SK-N-SH treated with all-trans-retinoic acid at 6 μM for 48 hours (cell line): Measurements from ENCODE around the gene CEP128.

Source experiments
- ATAC-seq: fragments of 200-7000 bp; cut with Tn5 transposase; 3 replicates; pipeline ENCODE4 v1.9.1; 2020; ENCODE audit warnings: mild to moderate bottlenecking, moderate library complexity
- ARNTL ChIP-seq: fragments of 450-650 bp; formaldehyde crosslinking; IDR thresholded peaks from 2 replicates; pipeline ENCODE4 v1.5.0; 2020; ENCODE audit warnings: low read depth, mild to moderate bottlenecking, moderate library complexity, borderline replicate concordance
- BACH2 ChIP-seq: fragments of 250-450 bp; sonication (Bioruptor Pico); IDR thresholded peaks from 2 replicates; pipeline ENCODE4 v1.9.0; 2021; ENCODE audit warnings: mild to moderate bottlenecking, borderline replicate concordance
- CREB5 ChIP-seq: fragments of 250-450 bp; sonication (Bioruptor Pico); IDR thresholded peaks from 2 replicates; pipeline ENCODE4 v1.5.1; 2020; ENCODE audit warnings: low read depth, mild to moderate bottlenecking, moderate library complexity
- CSDC2 ChIP-seq: fragments of 250-450 bp; sonication (Bioruptor Pico); IDR thresholded peaks from 2 replicates; pipeline ENCODE4 v1.5.0; 2020; ENCODE audit warnings: mild to moderate bottlenecking, moderate library complexity
- CSRNP3 ChIP-seq: fragments of 250-450 bp; sonication (Bioruptor Pico); IDR thresholded peaks from 2 replicates; pipeline ENCODE4 v1.5.1; 2021; ENCODE audit warnings: mild to moderate bottlenecking, moderate library complexity
- ESRRG ChIP-seq: fragments of 250-450 bp; sonication (Bioruptor Pico); IDR thresholded peaks from 2 replicates; pipeline ENCODE4 v1.6.1; 2021; ENCODE audit warnings: mild to moderate bottlenecking
- GLIS3 ChIP-seq: fragments of 250-450 bp; sonication (Bioruptor Pico); IDR thresholded peaks from 2 replicates; pipeline ENCODE4 v1.5.0; 2020; ENCODE audit warnings: mild to moderate bottlenecking, moderate library complexity
- ISL1 ChIP-seq: fragments of 250-450 bp; sonication (Bioruptor Pico); IDR thresholded peaks from 2 replicates; pipeline ENCODE4 v2.1.2; 2022; ENCODE audit warnings: mild to moderate bottlenecking, moderate library complexity
- OSR1 ChIP-seq: fragments of 250-450 bp; sonication (Bioruptor Pico); IDR thresholded peaks from 2 replicates; pipeline ENCODE4 v1.8.0; 2022; ENCODE audit warnings: moderate library complexity, mild to moderate bottlenecking, inconsistent platforms
- PATZ1 ChIP-seq: fragments of 250-450 bp; sonication (Bioruptor Pico); IDR thresholded peaks from 2 replicates; pipeline ENCODE4 v1.8.0; 2020; ENCODE audit warnings: mild to moderate bottlenecking, moderate library complexity, borderline replicate concordance
- POU6F1 ChIP-seq: fragments of 250-450 bp; sonication (Bioruptor Pico); IDR thresholded peaks from 2 replicates; pipeline ENCODE4 v1.8.0; 2021; ENCODE audit warnings: low read depth, mild to moderate bottlenecking, moderate library complexity, borderline replicate concordance
- PPARA ChIP-seq: fragments of 250-450 bp; sonication (Bioruptor Pico); IDR thresholded peaks from 2 replicates; pipeline ENCODE4 v1.5.0; 2020; ENCODE audit warnings: mild to moderate bottlenecking, borderline replicate concordance
- RARB ChIP-seq: fragments of 250-450 bp; sonication (Bioruptor Pico); IDR thresholded peaks from 2 replicates; pipeline ENCODE4 v1.8.0; 2021; ENCODE audit warnings: mild to moderate bottlenecking, moderate library complexity
- TCF4 ChIP-seq: fragments of 250-450 bp; sonication (Bioruptor Pico); IDR thresholded peaks from 2 replicates; pipeline ENCODE4 v1.8.0; 2021; ENCODE audit warnings: mild to moderate bottlenecking, moderate library complexity, borderline replicate concordance
- TOX ChIP-seq: fragments of 250-450 bp; sonication (Bioruptor Pico); IDR thresholded peaks from 2 replicates; pipeline ENCODE4 v1.8.0; 2021; ENCODE audit warnings: mild to moderate bottlenecking, moderate library complexity, borderline replicate concordance
- ZC3H10 ChIP-seq: fragments of 250-450 bp; sonication (Bioruptor Pico); IDR thresholded peaks from 2 replicates; pipeline ENCODE4 v1.5.1; 2021; ENCODE audit warnings: mild to moderate bottlenecking, moderate library complexity
- ZFP3 ChIP-seq: fragments of 250-450 bp; sonication (Bioruptor Pico); IDR thresholded peaks from 2 replicates; pipeline ENCODE4 v1.5.0; 2020; ENCODE audit warnings: mild to moderate bottlenecking, moderate library complexity
- ZNF565 ChIP-seq: fragments of 450-650 bp; formaldehyde crosslinking; conservative IDR thresholded peaks from 2 replicates; pipeline ENCODE4 v1.5.0; 2020; ENCODE audit warnings: low read depth, mild to moderate bottlenecking, moderate library complexity
- ZNF8 ChIP-seq: fragments of 450-650 bp; formaldehyde crosslinking; IDR thresholded peaks from 2 replicates; pipeline ENCODE4 v1.5.0; 2020; ENCODE audit warnings: mild to moderate bottlenecking, moderate library complexity

The CEP128 gene

GRCh38 chr14:80602946-80603345 is 338.6 kb downstream of the CEP128 start:
- ATAC-seq = no peak

GRCh38 chr14:80587096-80587724 is 354.3 kb downstream of the CEP128 start:
- peak; percentile 89 for ATAC-seq
- TF ChIP-seq PATZ1 (CRISPR knock-in tag) (no peak), ZNF565 (no peak), ZNF8 (CRISPR knock-in tag) (peak; percentile 70; the same call in 1 of the 2 replicates)
- TF ChIP-seq, all 23 proteins: peak for 1

More at GRCh38 chr14:80602946-80603345, 338.6 kb downstream of the CEP128 start:
- TF ChIP-seq BACH2 (CRISPR knock-in tag) (no peak), OSR1 (CRISPR knock-in tag) (no peak)

GRCh38 chr14:80586131-80586530 is 355.4 kb downstream of the CEP128 start:
- TF ChIP-seq TOX (CRISPR knock-in tag) (no peak), BACH2 (CRISPR knock-in tag) (no peak), CREB5 (CRISPR knock-in tag) (no peak), PPARA (CRISPR knock-in tag) (no peak)

GRCh38 chr14:80585506-80585835 is 356.1 kb downstream of the CEP128 start:
- ATAC-seq = no peak; the same call in 2 of the 3 replicates
- no peak for TF ChIP-seq OSR1 (CRISPR knock-in tag)
- TF ChIP-seq ZC3H10 (CRISPR knock-in tag) = no peak
- peak; percentile 44; the same call in 1 of the 2 replicates for TF ChIP-seq ISL1 (CRISPR knock-in tag)
- no peak for TF ChIP-seq CSRNP3
- TF ChIP-seq, all 23 proteins: peak for 1

More at GRCh38 chr14:80586131-80586530, 355.4 kb downstream of the CEP128 start:
- no peak for ATAC-seq

GRCh38 chr14:80584744-80585505 is 356.6 kb downstream of the CEP128 start:
- TF ChIP-seq TCF4 (CRISPR knock-in tag) = peak; percentile 79; the same call in 1 of the 2 replicates
- 0 out of 2 replicates have a peak, but pooled peaks have one; percentile 29 for TF ChIP-seq GLIS3
- TF ChIP-seq ZNF565 = no peak
- ATAC-seq = no peak

GRCh38 chr14:80577599-80577998 is 363.9 kb downstream of the CEP128 start:
- no peak for ATAC-seq

GRCh38 chr14:80576401-80576800 is 365.1 kb downstream of the CEP128 start:
- no peak for ATAC-seq
- TF ChIP-seq ZC3H10 (CRISPR knock-in tag) (no peak), POU6F1 (CRISPR knock-in tag) (no peak), RARB (CRISPR knock-in tag) (no peak), BACH2 (CRISPR knock-in tag) (no peak), OSR1 (CRISPR knock-in tag) (no peak), TCF4 (CRISPR knock-in tag) (no peak), ESRRG (no peak), GLIS3 (no peak), ISL1 (CRISPR knock-in tag) (no peak), CSDC2 (CRISPR knock-in tag) (no peak), PPARA (CRISPR knock-in tag) (no peak), PATZ1 (CRISPR knock-in tag) (no peak), ZNF565 (no peak), ARNTL (CRISPR knock-in tag) (no peak)

More at GRCh38 chr14:80577599-80577998, 363.9 kb downstream of the CEP128 start:
- TF ChIP-seq TOX (CRISPR knock-in tag) (no peak), ZFP3 (CRISPR knock-in tag) (no peak), GLIS3 (no peak), ZNF8 (CRISPR knock-in tag) (no peak)
